B cell (primary cell): ENCODE measurements around the gene ADGRV1. TPM values are rescaled to one million over a fixed set of nuclear protein-coding genes. Genes with fewer than 3 reads are reported as not detected.

Experiments
- ATAC-seq: fragments of 200-7000 bp; cut with Tn5 transposase; one replicate; pipeline ENCODE4 v1.10.0; 2021; ENCODE audit warnings: low read depth, mild to moderate bottlenecking, moderate number of reproducible peaks, moderate library complexity
- CTCF ChIA-PET: fragments of 350-600 bp; sonication (Branson Sonifier 250); formaldehyde crosslinking; loops from one replicate; lab custom pipeline; 2021; ENCODE audit warnings: antibody characterized with exemption, inconsistent platforms; lab: Charles Lee
- POLR2A ChIA-PET: fragments of 350-600 bp; sonication (Branson Sonifier 250); formaldehyde crosslinking; loops from one replicate; lab custom pipeline; 2021; ENCODE audit warnings: antibody characterized with exemption; lab: Charles Lee
- DNase-seq: peaks from one replicate; pipeline ENCODE4 v3.0.0; 2013
- H2AFZ ChIP-seq: 2 replicates; pipeline ENCODE4 v1.6.1; 2012; ENCODE audit warnings: mild to moderate bottlenecking, low read depth, low read length; ENCODE audit not compliant: insufficient read depth, poor library complexity, severe bottlenecking
- H3K27ac ChIP-seq, 2 donors: 1 replicate in 1 of 2; 2 replicates in 1 of 2; pipeline ENCODE4 v1.5.1; 2012 to 2013; ENCODE audit warnings: low read length in 2 of 2, mild to moderate bottlenecking in 2 of 2, moderate library complexity in 1 of 2
- H3K27me3 ChIP-seq, 4 experiments: fragments of 200-600 bp in 1 of 4; sonication (generic) in 1 of 4; replicated peaks in 1 of 4; 1 replicate in 2 of 4; 2 replicates in 2 of 4; pipeline versions ENCODE4 v1.6.1 to v1.7.0; 2013 to 2016; ENCODE audit warnings: low read length in 3 of 4, mild to moderate bottlenecking in 2 of 4, mixed read lengths in 1 of 4, moderate library complexity in 1 of 4; ENCODE audit not compliant: insufficient read depth in 4 of 4, control insufficient read depth in 3 of 4; ENCODE audit errors: control extremely low read depth in 1 of 4
- H3K36me3 ChIP-seq, 2 experiments: replicated peaks in 1 of 2; 1 replicate in 1 of 2; 2 replicates in 1 of 2; pipeline versions ENCODE4 v1.6.1 to v1.7.1; 2013; ENCODE audit warnings: low read length in 1 of 2; ENCODE audit not compliant: insufficient read depth in 2 of 2, control insufficient read depth in 1 of 2; ENCODE audit errors: control extremely low read depth in 1 of 2, extremely low read depth in 1 of 2
- H3K4me1 ChIP-seq, 2 donors: fragments of 200-600 bp in 1 of 2; sonication (generic) in 1 of 2; 1 replicate in 1 of 2; 2 replicates in 1 of 2; pipeline versions ENCODE4 v1.5.1 to v1.6.1; 2013 to 2017; ENCODE audit warnings: low read length in 2 of 2; ENCODE audit not compliant: control insufficient read depth in 2 of 2, insufficient read depth in 2 of 2
- H3K4me2 ChIP-seq: replicated peaks from 2 replicates; pipeline ENCODE3; 2012; ENCODE audit warnings: mild to moderate bottlenecking, low read depth, low read length; ENCODE audit not compliant: poor library complexity, severe bottlenecking
- H3K4me3 ChIP-seq, 5 experiments: fragments of 200-600 bp in 1 of 5; sonication (generic) in 1 of 5; 1 replicate in 3 of 5; 2 replicates in 2 of 5; pipeline versions ENCODE4 v1.5.1 to v1.7.0; 2011 to 2016; ENCODE audit warnings: low read length in 4 of 5, mild to moderate bottlenecking in 4 of 5, low read depth in 2 of 5, control low read depth in 1 of 5, moderate library complexity in 1 of 5; ENCODE audit not compliant: insufficient read depth in 1 of 5; ENCODE audit errors: control extremely low read depth in 1 of 5, extremely low read depth in 1 of 5
- H3K79me2 ChIP-seq: fragments of 200-600 bp; sonication (generic); one replicate; pipeline ENCODE4 v1.6.0; 2016; ENCODE audit warnings: low read length; ENCODE audit not compliant: control insufficient read depth, insufficient read depth
- H3K9ac ChIP-seq: fragments of 200-600 bp; sonication (generic); 2 replicates; pipeline ENCODE4 v1.6.1; 2017; ENCODE audit warnings: mild to moderate bottlenecking, low read length, moderate library complexity
- H3K9me3 ChIP-seq, 3 donors: one replicate each; pipeline versions ENCODE4 v1.6.1 to v1.7.1; 2013; ENCODE audit warnings: low read length in 2 of 3; ENCODE audit not compliant: control insufficient read depth in 2 of 3, insufficient read depth in 1 of 3; ENCODE audit errors: control extremely low read depth in 1 of 3
- H4K20me1 ChIP-seq: 2 replicates; pipeline ENCODE4 v1.6.0; 2012; ENCODE audit warnings: mild to moderate bottlenecking, low read length; ENCODE audit not compliant: insufficient read depth, control insufficient read depth, poor library complexity, severe bottlenecking
- H3K27ac Mint-ChIP-seq: one replicate; pipeline ENCODE4 v1.8.0; 2021; ENCODE audit warnings: mixed read lengths
- H3K27me3 Mint-ChIP-seq: one replicate; pipeline ENCODE4 v1.8.0; 2021; ENCODE audit warnings: mixed read lengths
- H3K4me1 Mint-ChIP-seq: one replicate; pipeline ENCODE4 v1.8.0; 2021; ENCODE audit warnings: mixed read lengths
- H3K4me3 Mint-ChIP-seq: one replicate; pipeline ENCODE4 v1.8.0; 2021; ENCODE audit warnings: mixed read lengths
- H3K9me3 Mint-ChIP-seq: one replicate; pipeline ENCODE4 v1.8.0; 2022; ENCODE audit warnings: mixed read lengths; ENCODE audit not compliant: insufficient read depth
- EZH2 ChIP-seq: IDR thresholded peaks from 2 replicates; pipeline ENCODE4 v1.6.1; 2012; ENCODE audit warnings: borderline replicate concordance, low read depth, mild to moderate bottlenecking, moderate library complexity, low read length; ENCODE audit not compliant: insufficient read depth, poor library complexity, severe bottlenecking
- WGBS: methylation state at CpG from one replicate; pipeline ENCODE4 v1.1.5; 2013; ENCODE audit warnings: missing lambda C conversion rate; ENCODE audit not compliant: insufficient coverage; 5-methylcytosine and 5-hydroxymethylcytosine counted together
- intact Hi-C: fragments of 100-400 bp; cut with micrococcal nuclease; formaldehyde crosslinking; loops from one replicate; pipeline ENCODE4 v1.10.0; 2022
- polyA plus RNA-seq: library from polyadenylated mRNA; depleted of rRNA; stranded (reverse); fragments of >200 nt; gene quantifications from 2 replicates; pipeline ENCODE4 v1.2.3, GENCODE V29; 2012
- total RNA-seq, 2 donors: library from RNA; stranded (reverse); fragments of 120-200 nt in 1 of 2; gene quantifications; 1 replicate in 1 of 2; 2 replicates in 1 of 2; pipeline versions ENCODE4 v1.2.3 to v1.2.4, GENCODE V29; 2013 to 2022
- TF ChIP-seq, protein P1 (sequence below): fragments of 200-600 bp; IDR thresholded peaks from one replicate; pipeline ENCODE4 v1.8.0; 2022; ENCODE audit warnings: antibody characterized with exemption, mild to moderate bottlenecking

ADGRV1 gene
- total and polyA plus RNA-seq, 2 donors (not counting 1 experiment from before 2014, with no cell fraction given) = 0.07 TPM; not detected in 1

DNA sequence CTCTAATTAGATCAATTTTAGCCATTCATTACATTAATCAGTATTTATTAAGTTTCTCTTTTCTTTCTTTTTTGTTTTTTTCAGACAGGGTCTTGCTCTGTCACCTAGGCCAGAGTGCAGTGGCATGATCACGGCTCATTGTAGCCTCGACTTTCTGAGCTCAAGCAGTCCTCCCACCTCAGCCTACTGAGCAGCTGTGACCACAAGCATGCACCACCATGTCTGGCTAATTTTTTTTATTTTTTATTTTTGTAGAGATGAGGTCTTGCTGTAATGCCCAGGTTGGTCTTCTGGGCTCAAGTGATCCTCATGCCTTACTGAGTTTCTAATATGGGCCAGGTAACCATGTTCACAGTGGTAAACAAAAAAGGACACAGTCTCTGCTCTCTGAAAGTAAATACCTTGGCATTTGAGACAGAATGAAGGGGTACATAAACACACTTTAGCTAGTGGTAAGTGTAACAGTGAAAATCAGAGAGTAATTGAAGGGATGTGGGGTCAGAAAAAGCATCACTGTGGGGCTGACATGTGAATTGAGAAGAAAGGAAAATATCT lies 336.3 kb downstream of the ADGRV1 start:
- no peak for TF ChIP-seq EZH2
- TF ChIP-seq, protein P1, sequence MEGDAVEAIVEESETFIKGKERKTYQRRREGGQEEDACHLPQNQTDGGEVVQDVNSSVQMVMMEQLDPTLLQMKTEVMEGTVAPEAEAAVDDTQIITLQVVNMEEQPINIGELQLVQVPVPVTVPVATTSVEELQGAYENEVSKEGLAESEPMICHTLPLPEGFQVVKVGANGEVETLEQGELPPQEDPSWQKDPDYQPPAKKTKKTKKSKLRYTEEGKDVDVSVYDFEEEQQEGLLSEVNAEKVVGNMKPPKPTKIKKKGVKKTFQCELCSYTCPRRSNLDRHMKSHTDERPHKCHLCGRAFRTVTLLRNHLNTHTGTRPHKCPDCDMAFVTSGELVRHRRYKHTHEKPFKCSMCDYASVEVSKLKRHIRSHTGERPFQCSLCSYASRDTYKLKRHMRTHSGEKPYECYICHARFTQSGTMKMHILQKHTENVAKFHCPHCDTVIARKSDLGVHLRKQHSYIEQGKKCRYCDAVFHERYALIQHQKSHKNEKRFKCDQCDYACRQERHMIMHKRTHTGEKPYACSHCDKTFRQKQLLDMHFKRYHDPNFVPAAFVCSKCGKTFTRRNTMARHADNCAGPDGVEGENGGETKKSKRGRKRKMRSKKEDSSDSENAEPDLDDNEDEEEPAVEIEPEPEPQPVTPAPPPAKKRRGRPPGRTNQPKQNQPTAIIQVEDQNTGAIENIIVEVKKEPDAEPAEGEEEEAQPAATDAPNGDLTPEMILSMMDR = no peak
- Mint-ChIP-seq H3K27me3 (peaks cover 3% of the 10 kb centered on the region), H3K4me3 (no peak overlapping the region), H3K9me3 (no peaks in the 10 kb centered on the region), H3K27ac (no peak overlapping the region), H3K4me1 (no peaks in the 10 kb centered on the region)
- Histone ChIP-seq H2AFZ (no peak overlapping the region), H3K27ac (no peak overlapping the region), H3K4me2 (no peak overlapping the region), H3K79me2 (no peaks in the 10 kb centered on the region), H3K27me3 (no peaks in the 10 kb centered on the region), H3K9ac (no peak overlapping the region), H3K9me3 (no peaks in the 10 kb centered on the region), H4K20me1 (no peaks in the 10 kb centered on the region), H3K4me3 (no peak overlapping the region), H3K4me1 (no peaks in the 10 kb centered on the region), H3K36me3 (no peaks in the 10 kb centered on the region)
- no peak for DNase-seq
- no peak for ATAC-seq
- ChIA-PET POLR2A (no interaction called here), CTCF (interaction anchor here (1.0 kb wide), 1 partner anchor 525 kb away, joined by 3 read pairs; no protein-coding TSS in a partner anchor)
- intact Hi-C loops = no loop called here
- 93% methylated on average over 2 of the region's 2 CpGs for WGBS

DNA sequence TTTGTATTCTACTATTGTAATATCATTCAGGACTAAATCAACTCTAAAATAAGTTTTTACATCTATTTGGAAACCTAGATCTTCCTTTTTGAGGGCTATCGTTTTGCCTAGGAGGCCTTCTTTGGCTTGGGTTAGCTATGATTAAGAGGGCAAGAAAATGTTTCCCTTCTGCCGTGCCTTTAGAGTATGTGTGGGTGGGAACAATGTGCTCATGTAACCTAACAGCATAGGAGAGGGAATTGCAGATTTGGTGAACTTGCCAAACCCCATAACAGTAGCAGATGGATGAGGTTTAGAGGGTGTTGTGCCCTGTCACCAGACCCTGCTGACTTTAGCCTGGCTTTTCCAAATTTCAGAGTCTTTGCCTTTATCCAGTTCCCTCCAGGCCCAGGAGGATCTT lies 339.0 kb downstream of the ADGRV1 start:
- Histone ChIP-seq H3K27ac (no peak overlapping the region), H3K4me1 (no peaks in the 10 kb centered on the region), H3K36me3 (no peaks in the 10 kb centered on the region), H2AFZ (no peak overlapping the region), H3K9me3 (no peaks in the 10 kb centered on the region), H4K20me1 (no peaks in the 10 kb centered on the region), H3K9ac (no peak overlapping the region), H3K4me2 (no peak overlapping the region), H3K79me2 (no peaks in the 10 kb centered on the region), H3K4me3 (no peak overlapping the region), H3K27me3 (no peaks in the 10 kb centered on the region)
- DNase-seq (no peak), ATAC-seq (no peak)
- CTCF ChIA-PET = interaction anchor here (1.7 kb wide), 1 partner anchor 35 kb away, joined by 5 read pairs; no protein-coding TSS in a partner anchor
- Mint-ChIP-seq H3K4me3 (no peak overlapping the region), H3K4me1 (no peaks in the 10 kb centered on the region), H3K27ac (no peak overlapping the region), H3K9me3 (no peaks in the 10 kb centered on the region), H3K27me3 (peaks cover 3% of the 10 kb centered on the region)
- TF ChIP-seq, protein P1 = no peak
- TF ChIP-seq EZH2 = no peak
- WGBS = no CpG with 5 or more reads among the region's 2 CpGs
- POLR2A ChIA-PET = no interaction called here
- intact Hi-C loops = no loop called here
